HEK293T (cell line): ENCODE measurements around the gene HESX1.

Source experiments
- BHLHE40 ChIP-seq: fragments of 450-650 bp; IDR thresholded peaks from 2 replicates; pipeline ENCODE4 v1.6.1; 2016; ENCODE audit warnings: mild to moderate bottlenecking, moderate library complexity, borderline replicate concordance
- ELF4 ChIP-seq: fragments of 450-650 bp; IDR thresholded peaks from 2 replicates; pipeline ENCODE4 v1.6.1; 2017; ENCODE audit warnings: antibody characterized with exemption
- FOXA1 ChIP-seq: fragments of 450-650 bp; IDR thresholded peaks from 2 replicates; pipeline ENCODE4 v1.6.1; 2016; ENCODE audit warnings: mild to moderate bottlenecking
- FOXK2 ChIP-seq: fragments of 450-650 bp; IDR thresholded peaks from 2 replicates; pipeline ENCODE4 v1.6.1; 2016; ENCODE audit warnings: mild to moderate bottlenecking
- HDGF ChIP-seq: fragments of 450-650 bp; IDR thresholded peaks from 2 replicates; pipeline ENCODE4 v1.6.1; 2017; ENCODE audit warnings: antibody characterized with exemption, borderline replicate concordance
- NFRKB ChIP-seq: fragments of 450-650 bp; IDR thresholded peaks from 2 replicates; pipeline ENCODE4 v1.6.1; 2016; ENCODE audit warnings: mild to moderate bottlenecking, moderate library complexity
- PKNOX1 ChIP-seq: fragments of 450-650 bp; IDR thresholded peaks from 2 replicates; pipeline ENCODE4 v1.6.1; 2016
- SP1 ChIP-seq: fragments of 450-650 bp; IDR thresholded peaks from 2 replicates; pipeline ENCODE4 v1.6.1; 2017
- SUZ12 ChIP-seq: fragments of 450-650 bp; IDR thresholded peaks from 2 replicates; pipeline ENCODE4 v1.6.1; 2016; ENCODE audit warnings: mild to moderate bottlenecking
- TARDBP ChIP-seq: fragments of 450-650 bp; IDR thresholded peaks from 2 replicates; pipeline ENCODE4 v1.6.1; 2016
- ZNF384 ChIP-seq: fragments of 450-650 bp; IDR thresholded peaks from 2 replicates; pipeline ENCODE4 v1.6.1; 2016

- TF ChIP-seq SUZ12, result no peak
- TF ChIP-seq ELF4, result no peak
- no peak for TF ChIP-seq TARDBP
- TF ChIP-seq BHLHE40, result no peak
- no peak for TF ChIP-seq FOXK2
- no peak for TF ChIP-seq NFRKB
- no peak for TF ChIP-seq HDGF
- TF ChIP-seq ZNF384, result no peak
- no peak for TF ChIP-seq FOXA1
- TF ChIP-seq SP1, result no peak
- no peak for TF ChIP-seq PKNOX1
Measured at GRCh38 chr3:57157545-57157944, 42.2 kb downstream of the HESX1 start.
